ENCODE results near the gene WDFY3. TPM values are rescaled to one million over a fixed set of nuclear protein-coding genes. Genes with fewer than 3 reads are reported as not detected.

WDFY3 gene
- total RNA-seq, 1 experiment from 2014 or later, result 42.7 TPM

DNA sequence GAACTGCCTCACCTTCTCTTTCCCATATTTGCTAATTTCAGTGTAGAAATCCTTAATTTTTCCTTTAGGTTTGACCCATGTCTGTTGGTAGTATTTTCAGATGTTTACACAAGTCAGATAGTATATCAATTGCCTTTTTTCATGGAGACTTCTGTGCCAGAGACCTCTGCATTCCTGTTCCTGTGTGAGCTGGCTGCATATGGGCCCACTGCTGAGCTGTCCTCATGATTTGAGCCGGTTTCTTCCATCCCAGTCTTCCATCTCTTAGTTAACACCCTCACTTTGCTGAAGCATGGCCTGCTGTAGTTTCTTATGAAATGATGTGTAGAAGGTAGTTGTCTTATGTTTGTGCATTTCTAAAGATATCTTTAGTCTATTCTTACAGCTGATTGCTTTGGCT lies 343.5 kb downstream of the WDFY3 start:
- Mint-ChIP-seq H3K4me3 (ENCODE audit: unreplicated experiment) (no peak overlapping the region), H3K4me1 (ENCODE audit: low read depth, unreplicated experiment) (peaks cover 7% of the 10 kb centered on the region), H3K27ac (ENCODE audit: unreplicated experiment) (no peak overlapping the region), H3K27me3 (ENCODE audit: insufficient read depth, unreplicated experiment) (no peaks in the 10 kb centered on the region), H3K36me3 (ENCODE audit: insufficient read depth, unreplicated experiment) (peaks cover 19% of the 10 kb centered on the region), H3K9me3 (ENCODE audit: unreplicated experiment) (no peaks in the 10 kb centered on the region)
- CTCF ChIA-PET, result no interaction called here
- POLR2A ChIA-PET, result no interaction called here
- no peaks in the 10 kb centered on the region for H3K9me3 ChIP-seq
- no peak overlapping the region for H3K4me3 ChIP-seq (ENCODE audit: low read depth, low read length)
- TF ChIP-seq CTCF (IDR thresholded peaks at IDR 0.05; ENCODE audit: insufficient read depth in 1 of 2, low read depth in 1 of 2, low read length in 1 of 2, severe bottlenecking in 1 of 2, unreplicated experiment in 1 of 2), result no peak
- DNase-seq, result no peak
- intact Hi-C loops (cut with micrococcal nuclease; ENCODE audit: unreplicated experiment), result no loop called here
- H3K27me3 ChIP-seq (replicated peaks; ENCODE audit: control insufficient read depth, insufficient read depth, low read length), result no peaks in the 10 kb centered on the region
- H3K36me3 ChIP-seq (ENCODE audit: control insufficient read depth, insufficient read depth, low read length), result no peaks in the 10 kb centered on the region
- no TSS peak for BruUV-seq (replicated peaks)
- no peaks in the 10 kb centered on the region for H3K4me1 ChIP-seq
